Myometrial cell (primary cell): ENCODE results near the gene FBXO39. TPM values are rescaled to one million over a fixed set of nuclear protein-coding genes. Genes with fewer than 3 reads are reported as not detected.

Experiments
- total RNA-seq: library from RNA; depleted of rRNA; stranded (reverse); fragments of >200 nt; gene quantifications from 2 replicates; pipeline ENCODE4 v1.2.3, GENCODE V29; 2015

Gene FBXO39
- total RNA-seq: 1.9 and 3.5 TPM in 2 replicates

GRCh38 chr17:6775871-6776405 is at the start of gene FBXO39:
Gene FBXO39, plus strand, starts transcription at chr17:6776215. Its CDS starts 3,654 bp downstream, at chr17:6779869.

GRCh38 chr17:6755731-6756184 is 20.3 kb upstream of the FBXO39 start, which contains the start of gene XAF1:
Gene XAF1, plus strand, starts transcription at chr17:6756046. Its CDS starts 33 bp downstream, at chr17:6756079.

GRCh38 chr17:6831661-6832263 is 55.7 kb downstream of the FBXO39 start, which contains the start of gene TEKT1:
Gene TEKT1, minus strand, starts transcription at chr17:6831729. Its CDS starts 1,353 bp downstream, at chr17:6830376.

Other genes with a start within 250 kb of the FBXO39 start
- gene PITPNM3, start 219.7 kb upstream of the FBXO39 start, total RNA-seq: 0.86 and 1.1 TPM in 2 replicates
- gene KIAA0753, start 135.5 kb upstream of the FBXO39 start, total RNA-seq: 11.2 and 11.9 TPM in 2 replicates
- 273 and 310 TPM in 2 replicates for gene TXNDC17, start 135.2 kb upstream of the FBXO39 start, total RNA-seq
- gene MED31, start 124.6 kb upstream of the FBXO39 start, total RNA-seq: 10.3 and 16.4 TPM in 2 replicates
- 0.71 and 0.86 TPM in 2 replicates for gene C17orf100, start 124.5 kb upstream of the FBXO39 start, total RNA-seq
- gene SLC13A5, start 62.8 kb upstream of the FBXO39 start, total RNA-seq: not detected in 2 replicates
- 6.3 and 11.2 TPM in 2 replicates for gene XAF1, start 20.2 kb upstream of the FBXO39 start, total RNA-seq
- not detected in 2 replicates for gene TEKT1, start 55.5 kb downstream of the FBXO39 start, total RNA-seq
- 0.18 TPM in 1 of 2 replicates, not detected in the other for gene ALOX12, start 219.8 kb downstream of the FBXO39 start, total RNA-seq
- 243 and 304 TPM in 2 replicates for gene RNASEK, start 236.4 kb downstream of the FBXO39 start, total RNA-seq
- gene BCL6B, start 246.8 kb downstream of the FBXO39 start, total RNA-seq: 0.18 and 0.58 TPM in 2 replicates